ENCODE results near the gene LILRB1. TPM values are rescaled to one million over a fixed set of nuclear protein-coding genes. Genes with fewer than 3 reads are reported as not detected.
"Not testable (repeated sequence)": the region's sequence is repeated elsewhere in the genome, so short reads cannot be mapped to it uniquely, and the experiment has no call there.

The LILRB1 gene
- polyA plus RNA-seq, 3 donors, result 1.2 to 1.6 (median 1.5) TPM

DNA sequence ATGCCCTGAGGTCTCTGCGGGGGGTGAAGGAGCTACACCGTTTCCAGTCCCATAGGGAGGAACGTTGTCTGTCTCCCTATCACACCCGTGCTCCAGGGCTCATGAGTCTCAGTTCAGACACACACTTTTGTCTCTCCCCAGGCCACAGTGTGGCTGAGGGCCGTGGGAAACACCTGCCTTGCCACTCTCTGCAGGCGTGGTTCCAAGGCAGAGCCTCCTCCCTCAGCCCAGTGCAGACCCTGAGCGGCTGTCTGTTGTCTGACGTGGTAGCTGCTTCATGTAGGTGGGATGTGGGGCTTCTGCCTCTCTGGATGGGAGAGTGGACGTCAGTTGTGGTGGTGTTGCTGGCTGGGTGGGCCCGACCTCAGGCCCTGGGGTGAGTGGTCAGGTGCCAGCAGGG, 6.0 kb upstream of the LILRB1 start:
- DNase-seq (ENCODE audit: low read depth in 3 of 3, low spot score in 2 of 3), result not testable (repeated sequence)

- not testable (repeated sequence) for DNase-seq (ENCODE audit: low read depth in 3 of 3, low spot score in 2 of 3)
These were observed 5.2 kb upstream of the LILRB1 start for GRCh38 chr19:54624934-54625730.

GRCh38 chr19:54626757-54627156, 3.5 kb upstream of the LILRB1 start:
- no peak for DNase-seq (ENCODE audit: low read depth in 3 of 3, low spot score in 2 of 3)

GRCh38 chr19:54627912-54628311, 2.4 kb upstream of the LILRB1 start:
- DNase-seq (ENCODE audit: low read depth in 3 of 3, low spot score in 2 of 3), result not testable (repeated sequence)

DNA sequence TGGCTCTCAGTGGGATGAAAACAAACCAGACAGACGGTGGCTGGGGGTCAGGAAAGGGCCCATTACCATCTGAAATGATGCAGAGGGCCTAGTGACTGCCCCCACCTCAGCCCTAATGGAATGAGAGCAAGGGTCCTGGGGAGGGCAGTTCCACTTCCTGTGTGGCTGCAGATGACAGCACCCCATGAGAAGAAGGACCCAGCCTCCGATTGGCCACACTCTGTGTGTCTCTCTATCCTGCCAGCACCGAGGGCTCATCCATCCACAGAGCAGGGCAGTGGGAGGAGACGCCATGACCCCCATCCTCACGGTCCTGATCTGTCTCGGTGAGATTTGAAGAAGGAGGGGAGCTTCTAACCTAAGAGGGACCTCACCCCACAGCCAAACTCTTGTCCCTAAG, 498 bp downstream of the LILRB1 start:
- DNase-seq (ENCODE audit: low read depth in 3 of 3, low spot score in 2 of 3), result no peak

DNA sequence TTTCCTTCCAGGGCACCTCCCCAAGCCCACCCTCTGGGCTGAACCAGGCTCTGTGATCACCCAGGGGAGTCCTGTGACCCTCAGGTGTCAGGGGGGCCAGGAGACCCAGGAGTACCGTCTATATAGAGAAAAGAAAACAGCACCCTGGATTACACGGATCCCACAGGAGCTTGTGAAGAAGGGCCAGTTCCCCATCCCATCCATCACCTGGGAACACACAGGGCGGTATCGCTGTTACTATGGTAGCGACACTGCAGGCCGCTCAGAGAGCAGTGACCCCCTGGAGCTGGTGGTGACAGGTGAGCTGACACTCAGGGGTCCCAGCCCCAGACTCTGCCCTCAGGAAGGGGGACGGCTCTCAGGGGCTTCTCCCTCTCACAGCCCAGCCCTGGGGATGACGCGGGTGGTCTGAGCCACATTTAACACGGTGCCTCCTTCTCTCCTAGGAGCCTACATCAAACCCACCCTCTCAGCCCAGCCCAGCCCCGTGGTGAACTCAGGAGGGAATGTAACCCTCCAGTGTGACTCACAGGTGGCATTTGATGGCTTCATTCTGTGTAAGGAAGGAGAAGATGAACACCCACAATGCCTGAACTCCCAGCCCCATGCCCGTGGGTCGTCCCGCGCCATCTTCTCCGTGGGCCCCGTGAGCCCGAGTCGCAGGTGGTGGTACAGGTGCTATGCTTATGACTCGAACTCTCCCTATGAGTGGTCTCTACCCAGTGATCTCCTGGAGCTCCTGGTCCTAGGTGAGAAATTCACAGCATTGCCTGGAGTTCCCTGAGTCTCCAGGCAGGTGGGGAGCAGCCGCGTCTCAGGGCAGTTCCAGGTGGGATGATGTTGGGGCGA, 1.4 kb downstream of the LILRB1 start:
- not testable (repeated sequence) for DNase-seq (ENCODE audit: low read depth in 3 of 3, low spot score in 2 of 3)

GRCh38 chr19:54632517-54632916, 2.2 kb downstream of the LILRB1 start:
- not testable (repeated sequence) for DNase-seq (ENCODE audit: low read depth in 3 of 3, low spot score in 2 of 3)

DNA sequence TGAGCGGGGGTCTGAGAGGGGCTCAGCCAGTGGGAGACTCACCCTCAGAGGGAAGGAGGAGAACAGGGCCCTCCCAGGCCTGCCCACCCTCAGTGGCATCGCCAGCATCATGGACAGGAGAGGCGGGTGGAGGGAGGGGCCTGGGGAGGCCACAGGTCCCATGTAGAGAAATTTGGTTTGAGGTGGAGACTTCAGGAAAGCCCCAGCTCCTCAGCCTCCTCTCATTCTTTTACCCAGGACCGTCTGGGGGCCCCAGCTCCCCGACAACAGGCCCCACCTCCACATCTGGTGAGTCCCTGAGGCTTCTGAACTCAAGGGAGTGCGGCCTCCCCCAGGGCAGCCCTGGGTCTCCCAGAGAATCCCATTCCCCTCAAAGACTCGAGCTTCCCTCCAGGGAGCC, 3.1 kb downstream of the LILRB1 start:
- DNase-seq (ENCODE audit: low read depth in 3 of 3, low spot score in 2 of 3), result no peak

DNA sequence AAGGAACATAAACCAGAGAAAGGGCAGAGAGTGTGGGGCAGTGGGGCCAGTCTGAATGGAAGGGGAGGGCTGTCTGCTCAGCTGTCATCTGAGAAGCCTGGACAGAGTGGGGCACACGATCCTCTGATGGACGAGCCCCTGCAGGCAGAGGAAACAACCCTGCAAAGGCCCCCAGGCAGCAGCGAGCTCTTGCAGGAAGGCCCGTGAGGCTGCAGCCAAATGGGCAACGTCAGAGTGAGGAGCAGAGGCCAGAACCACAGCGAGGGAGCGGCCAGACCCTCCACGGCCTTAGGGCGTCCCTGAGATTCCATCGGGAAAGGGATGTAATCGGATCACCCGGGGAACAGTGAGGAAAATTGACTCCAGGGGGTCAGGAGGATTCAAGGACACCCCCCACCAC, 5.8 kb downstream of the LILRB1 start:
- DNase-seq (ENCODE audit: low read depth in 3 of 3, low spot score in 2 of 3), result not testable (repeated sequence)

DNA sequence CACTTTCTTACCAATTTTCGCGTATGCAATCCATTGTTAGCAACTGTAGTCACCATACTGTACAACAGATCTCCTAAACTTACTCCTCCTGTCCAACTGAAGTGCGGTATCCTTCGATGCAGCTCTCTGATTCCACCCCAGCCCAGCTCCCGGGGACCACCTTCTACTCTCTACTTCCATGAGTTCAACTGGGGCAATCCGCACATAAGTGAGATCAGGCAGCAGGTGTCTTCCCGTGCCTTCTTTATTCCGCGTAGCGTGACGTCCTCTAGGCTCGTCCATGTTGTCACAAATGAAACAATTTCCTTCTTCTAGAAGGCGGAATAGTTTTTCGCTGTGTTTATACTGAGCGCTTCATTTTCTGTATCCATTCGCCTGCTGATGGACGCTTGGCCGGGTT, 8.4 kb downstream of the LILRB1 start:
- DNase-seq (ENCODE audit: low read depth in 3 of 3, low spot score in 2 of 3), result no peak

DNA sequence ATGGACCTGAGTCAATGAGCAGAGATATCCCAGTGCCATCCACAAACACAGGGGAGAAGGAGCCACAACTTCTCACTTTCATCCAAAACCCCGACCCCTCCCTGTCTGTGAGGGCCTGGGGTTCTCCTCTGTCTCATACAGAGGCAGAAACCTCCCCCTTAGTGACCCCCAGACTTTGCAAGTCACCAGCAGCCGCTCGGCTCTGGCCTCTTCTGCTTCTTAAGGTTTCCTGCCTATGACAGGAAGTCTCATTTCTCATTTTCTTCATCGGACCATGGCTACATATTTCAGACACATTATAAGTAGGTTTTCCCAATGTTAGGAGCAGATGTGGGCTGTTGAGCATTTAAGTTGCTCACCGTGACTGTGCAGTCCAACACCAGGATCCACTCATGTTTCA, 12.7 kb downstream of the LILRB1 start:
- not testable (repeated sequence) for DNase-seq (ENCODE audit: low read depth in 3 of 3, low spot score in 2 of 3)

- not testable (repeated sequence) for DNase-seq (ENCODE audit: low read depth in 3 of 3, low spot score in 2 of 3)
These were observed 13.3 kb downstream of the LILRB1 start for GRCh38 chr19:54643583-54643982.

DNA sequence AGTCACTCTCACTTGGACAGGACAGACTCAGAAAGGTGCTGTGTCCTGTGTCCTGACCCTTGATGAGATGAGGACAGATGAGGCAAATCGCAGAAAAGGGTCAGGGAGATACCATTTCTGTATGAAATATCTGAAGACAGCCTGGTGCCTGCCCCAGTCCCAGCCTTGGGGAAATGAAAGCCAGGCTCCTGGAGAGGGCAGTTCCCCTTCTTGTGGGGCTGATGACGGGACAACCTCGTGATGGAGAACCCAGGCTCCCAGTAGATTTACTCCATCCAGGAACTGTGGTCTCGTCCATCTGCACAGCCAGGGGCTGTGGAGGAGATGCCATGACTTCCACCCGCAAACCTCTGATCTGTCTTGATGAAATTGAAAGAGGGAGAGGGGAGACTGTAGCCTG, 13.8 kb downstream of the LILRB1 start:
- DNase-seq (ENCODE audit: low read depth in 3 of 3, low spot score in 2 of 3), result no peak

- no peak for DNase-seq (ENCODE audit: low read depth in 3 of 3, low spot score in 2 of 3)
These were observed 16.1 kb downstream of the LILRB1 start for GRCh38 chr19:54646331-54646841.

- no peak for DNase-seq (ENCODE audit: low read depth in 3 of 3, low spot score in 2 of 3)
These were observed 17.8 kb downstream of the LILRB1 start for GRCh38 chr19:54648129-54648528.

DNA sequence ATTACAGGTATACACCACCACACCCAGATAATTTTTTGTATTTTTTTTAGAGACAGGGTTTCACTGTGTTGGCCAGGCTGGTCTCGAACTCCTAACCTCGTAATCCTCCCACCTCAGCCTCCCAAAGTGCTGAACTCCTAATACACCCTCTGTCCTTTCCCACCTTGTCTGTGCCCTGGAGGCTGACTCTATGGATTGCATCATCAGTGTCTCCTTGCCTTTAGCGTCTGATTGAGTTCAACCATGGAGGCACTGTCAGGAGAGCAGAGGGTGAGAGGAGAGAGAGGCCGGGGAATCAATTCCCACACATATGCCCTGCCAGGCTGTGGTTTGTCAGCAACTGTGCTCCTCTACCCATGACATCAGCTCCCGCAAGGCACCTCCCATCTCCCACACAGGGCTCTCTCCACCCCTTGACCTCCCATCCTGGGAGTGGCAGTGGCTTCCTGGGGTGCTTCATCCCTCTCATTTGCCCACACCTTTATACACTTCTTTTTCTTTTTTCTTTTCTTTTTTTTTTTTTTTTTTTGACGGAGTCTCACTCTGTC, 19.9 kb downstream of the LILRB1 start:
- no peak for DNase-seq (ENCODE audit: low read depth in 3 of 3, low spot score in 2 of 3)

DNA sequence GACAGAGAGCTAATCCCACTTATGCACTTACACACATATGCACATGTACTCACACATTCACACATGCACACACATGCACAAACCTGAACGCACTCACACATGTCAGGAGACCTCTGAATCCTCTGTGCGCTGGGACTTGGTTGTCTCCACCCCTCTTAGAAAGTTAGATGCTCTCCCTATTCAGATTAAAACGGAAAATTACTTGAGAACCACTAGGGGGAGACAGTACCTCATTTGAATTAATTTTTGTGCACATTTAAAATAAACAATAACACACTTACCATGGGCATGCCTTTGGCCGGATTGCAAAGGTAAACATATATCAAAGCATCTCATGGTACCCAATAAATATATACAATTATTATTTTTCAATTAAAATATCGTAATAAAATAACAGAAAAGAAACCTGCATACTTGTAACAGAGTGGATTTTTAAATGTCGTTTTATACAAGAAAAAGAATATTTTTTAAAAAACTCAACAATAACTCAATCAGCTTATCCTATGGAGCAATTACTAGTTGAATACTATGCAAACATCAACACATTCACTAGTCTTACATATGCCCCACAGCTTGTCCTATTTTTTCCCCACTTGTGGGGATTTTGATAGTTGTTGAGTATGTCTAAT, 23.0 kb downstream of the LILRB1 start:
- no peak for DNase-seq (ENCODE audit: low read depth in 3 of 3, low spot score in 2 of 3)

- DNase-seq (ENCODE audit: low read depth in 3 of 3, low spot score in 2 of 3), result no peak
These were observed 24.4 kb downstream of the LILRB1 start for GRCh38 chr19:54654447-54655321.

GRCh38 chr19:54659300-54659699, 29.0 kb downstream of the LILRB1 start:
- DNase-seq (ENCODE audit: low read depth in 3 of 3, low spot score in 2 of 3), result no peak

DNA sequence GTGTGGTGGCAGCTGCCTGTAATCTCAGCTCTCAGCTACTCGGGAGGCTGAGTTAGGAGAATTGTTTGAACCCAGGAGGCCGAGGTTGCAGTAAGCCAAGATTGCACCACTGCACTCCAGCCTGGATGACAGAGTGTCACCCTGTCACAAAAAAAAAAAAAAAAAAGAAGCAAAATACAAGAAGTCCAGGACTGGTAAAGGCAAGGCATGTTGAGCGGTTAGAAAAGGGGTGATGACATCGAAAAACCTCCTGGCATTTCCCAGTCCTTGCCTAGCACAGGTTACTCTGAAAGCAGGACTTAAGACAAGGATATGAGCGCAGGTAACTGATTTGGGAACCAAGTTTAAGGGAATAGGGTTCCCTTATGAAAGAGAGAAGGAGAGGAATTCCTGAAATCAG, 30.0 kb downstream of the LILRB1 start:
- DNase-seq (ENCODE audit: low read depth in 3 of 3, low spot score in 2 of 3), result no peak

Data from right renal cortex interstitium (tissue), 3 donors.